ENCODE measurements around the gene CAMK2B. TPM values are rescaled to one million over a fixed set of nuclear protein-coding genes. Genes with fewer than 3 reads are reported as not detected.

The CAMK2B gene
- total RNA-seq, 1 donor, result not detected

GRCh38 chr7:44272456-44272855 is 52.9 kb downstream of the CAMK2B start:
- TF ChIP-seq CTCF (IDR thresholded peaks at IDR 0.05; ENCODE audit: insufficient read depth, low read depth, low read length), result no peak
- no peak for DNase-seq (ENCODE audit: low read depth)
- H3K4me3 ChIP-seq (ENCODE audit: low read depth, low read length), result no peak overlapping the region

- no peak overlapping the region for H3K4me3 ChIP-seq (ENCODE audit: low read depth, low read length)
- DNase-seq (ENCODE audit: low read depth), result no peak
- no peak for TF ChIP-seq CTCF (IDR thresholded peaks at IDR 0.05; ENCODE audit: insufficient read depth, low read depth, low read length)
Observed at GRCh38 chr7:44269943-44270493, 55.4 kb downstream of the CAMK2B start.

GRCh38 chr7:44269417-44269816 is 56.0 kb downstream of the CAMK2B start:
- no peak for DNase-seq (ENCODE audit: low read depth)
- no peak overlapping the region for H3K4me3 ChIP-seq (ENCODE audit: low read depth, low read length)
- no peak for TF ChIP-seq CTCF (IDR thresholded peaks at IDR 0.05; ENCODE audit: insufficient read depth, low read depth, low read length)

GRCh38 chr7:44268671-44269070 is 56.7 kb downstream of the CAMK2B start:
- DNase-seq (ENCODE audit: low read depth), result no peak
- TF ChIP-seq CTCF (IDR thresholded peaks at IDR 0.05; ENCODE audit: insufficient read depth, low read depth, low read length), result no peak
- H3K4me3 ChIP-seq (ENCODE audit: low read depth, low read length), result no peak overlapping the region

- no peak for TF ChIP-seq CTCF (IDR thresholded peaks at IDR 0.05; ENCODE audit: insufficient read depth, low read depth, low read length)
- no peak overlapping the region for H3K4me3 ChIP-seq (ENCODE audit: low read depth, low read length)
- no peak for DNase-seq (ENCODE audit: low read depth)
Observed at GRCh38 chr7:44267719-44268421, 57.5 kb downstream of the CAMK2B start.

GRCh38 chr7:44267178-44267577 is 58.2 kb downstream of the CAMK2B start:
- no peak for TF ChIP-seq CTCF (IDR thresholded peaks at IDR 0.05; ENCODE audit: insufficient read depth, low read depth, low read length)
- no peak overlapping the region for H3K4me3 ChIP-seq (ENCODE audit: low read depth, low read length)
- no peak for DNase-seq (ENCODE audit: low read depth)

- no peak for DNase-seq (ENCODE audit: low read depth)
- H3K4me3 ChIP-seq (ENCODE audit: low read depth, low read length), result no peak overlapping the region
- TF ChIP-seq CTCF (IDR thresholded peaks at IDR 0.05; ENCODE audit: insufficient read depth, low read depth, low read length), result no peak
Observed at GRCh38 chr7:44266526-44266925, 58.9 kb downstream of the CAMK2B start.

Data from fibroblast of villous mesenchyme (primary cell).